ENCODE data around the gene CMTM3. TPM values are rescaled to one million over a fixed set of nuclear protein-coding genes. Genes with fewer than 3 reads are reported as not detected.

Gene CMTM3
- total and polyA plus RNA-seq, 2 experiments from 2014 or later = 16.4 to 16.6 TPM

DNA sequence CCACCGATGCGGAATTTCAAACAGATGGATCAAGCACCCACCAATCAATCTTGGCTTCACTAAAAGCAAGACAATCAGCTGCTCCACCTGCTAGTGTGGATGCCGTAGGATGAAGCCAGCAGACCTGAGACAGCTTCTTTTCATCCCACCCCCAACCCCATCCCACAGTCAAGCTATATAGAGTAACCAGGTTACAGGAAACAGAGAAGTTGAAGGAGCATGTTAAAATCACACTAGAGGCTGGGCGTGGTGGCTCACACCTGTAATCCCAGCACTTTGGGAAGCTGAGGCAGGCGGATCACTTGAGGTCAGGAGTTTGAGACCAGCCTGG, 54.3 kb downstream of the CMTM3 start (continued):
- TF ChIP-seq, protein P1, sequence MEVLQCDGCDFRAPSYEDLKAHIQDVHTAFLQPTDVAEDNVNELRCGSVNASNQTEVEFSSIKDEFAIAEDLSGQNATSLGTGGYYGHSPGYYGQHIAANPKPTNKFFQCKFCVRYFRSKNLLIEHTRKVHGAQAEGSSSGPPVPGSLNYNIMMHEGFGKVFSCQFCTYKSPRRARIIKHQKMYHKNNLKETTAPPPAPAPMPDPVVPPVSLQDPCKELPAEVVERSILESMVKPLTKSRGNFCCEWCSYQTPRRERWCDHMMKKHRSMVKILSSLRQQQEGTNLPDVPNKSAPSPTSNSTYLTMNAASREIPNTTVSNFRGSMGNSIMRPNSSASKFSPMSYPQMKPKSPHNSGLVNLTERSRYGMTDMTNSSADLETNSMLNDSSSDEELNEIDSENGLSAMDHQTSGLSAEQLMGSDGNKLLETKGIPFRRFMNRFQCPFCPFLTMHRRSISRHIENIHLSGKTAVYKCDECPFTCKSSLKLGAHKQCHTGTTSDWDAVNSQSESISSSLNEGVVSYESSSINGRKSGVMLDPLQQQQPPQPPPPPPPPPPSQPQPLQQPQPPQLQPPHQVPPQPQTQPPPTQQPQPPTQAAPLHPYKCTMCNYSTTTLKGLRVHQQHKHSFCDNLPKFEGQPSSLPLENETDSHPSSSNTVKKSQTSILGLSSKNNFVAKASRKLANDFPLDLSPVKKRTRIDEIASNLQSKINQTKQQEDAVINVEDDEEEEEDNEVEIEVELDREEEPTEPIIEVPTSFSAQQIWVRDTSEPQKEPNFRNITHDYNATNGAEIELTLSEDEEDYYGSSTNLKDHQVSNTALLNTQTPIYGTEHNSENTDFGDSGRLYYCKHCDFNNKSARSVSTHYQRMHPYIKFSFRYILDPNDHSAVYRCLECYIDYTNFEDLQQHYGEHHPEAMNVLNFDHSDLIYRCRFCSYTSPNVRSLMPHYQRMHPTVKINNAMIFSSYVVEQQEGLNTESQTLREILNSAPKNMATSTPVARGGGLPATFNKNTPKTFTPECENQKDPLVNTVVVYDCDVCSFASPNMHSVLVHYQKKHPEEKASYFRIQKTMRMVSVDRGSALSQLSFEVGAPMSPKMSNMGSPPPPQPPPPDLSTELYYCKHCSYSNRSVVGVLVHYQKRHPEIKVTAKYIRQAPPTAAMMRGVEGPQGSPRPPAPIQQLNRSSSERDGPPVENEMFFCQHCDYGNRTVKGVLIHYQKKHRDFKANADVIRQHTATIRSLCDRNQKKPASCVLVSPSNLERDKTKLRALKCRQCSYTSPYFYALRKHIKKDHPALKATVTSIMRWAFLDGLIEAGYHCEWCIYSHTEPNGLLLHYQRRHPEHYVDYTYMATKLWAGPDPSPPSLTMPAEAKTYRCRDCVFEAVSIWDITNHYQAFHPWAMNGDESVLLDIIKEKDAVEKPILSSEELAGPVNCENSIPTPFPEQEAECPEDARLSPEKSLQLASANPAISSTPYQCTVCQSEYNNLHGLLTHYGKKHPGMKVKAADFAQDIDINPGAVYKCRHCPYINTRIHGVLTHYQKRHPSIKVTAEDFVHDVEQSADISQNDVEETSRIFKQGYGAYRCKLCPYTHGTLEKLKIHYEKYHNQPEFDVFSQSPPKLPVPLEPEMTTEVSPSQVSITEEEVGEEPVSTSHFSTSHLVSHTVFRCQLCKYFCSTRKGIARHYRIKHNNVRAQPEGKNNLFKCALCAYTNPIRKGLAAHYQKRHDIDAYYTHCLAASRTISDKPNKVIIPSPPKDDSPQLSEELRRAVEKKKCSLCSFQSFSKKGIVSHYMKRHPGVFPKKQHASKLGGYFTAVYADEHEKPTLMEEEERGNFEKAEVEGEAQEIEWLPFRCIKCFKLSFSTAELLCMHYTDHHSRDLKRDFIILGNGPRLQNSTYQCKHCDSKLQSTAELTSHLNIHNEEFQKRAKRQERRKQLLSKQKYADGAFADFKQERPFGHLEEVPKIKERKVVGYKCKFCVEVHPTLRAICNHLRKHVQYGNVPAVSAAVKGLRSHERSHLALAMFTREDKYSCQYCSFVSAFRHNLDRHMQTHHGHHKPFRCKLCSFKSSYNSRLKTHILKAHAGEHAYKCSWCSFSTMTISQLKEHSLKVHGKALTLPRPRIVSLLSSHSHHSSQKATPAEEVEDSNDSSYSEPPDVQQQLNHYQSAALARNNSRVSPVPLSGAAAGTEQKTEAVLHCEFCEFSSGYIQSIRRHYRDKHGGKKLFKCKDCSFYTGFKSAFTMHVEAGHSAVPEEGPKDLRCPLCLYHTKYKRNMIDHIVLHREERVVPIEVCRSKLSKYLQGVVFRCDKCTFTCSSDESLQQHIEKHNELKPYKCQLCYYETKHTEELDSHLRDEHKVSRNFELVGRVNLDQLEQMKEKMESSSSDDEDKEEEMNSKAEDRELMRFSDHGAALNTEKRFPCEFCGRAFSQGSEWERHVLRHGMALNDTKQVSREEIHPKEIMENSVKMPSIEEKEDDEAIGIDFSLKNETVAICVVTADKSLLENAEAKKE (CRISPR knock-in tag; IDR thresholded peaks at IDR 0.05) = no peak
- TF ChIP-seq, protein P2, sequence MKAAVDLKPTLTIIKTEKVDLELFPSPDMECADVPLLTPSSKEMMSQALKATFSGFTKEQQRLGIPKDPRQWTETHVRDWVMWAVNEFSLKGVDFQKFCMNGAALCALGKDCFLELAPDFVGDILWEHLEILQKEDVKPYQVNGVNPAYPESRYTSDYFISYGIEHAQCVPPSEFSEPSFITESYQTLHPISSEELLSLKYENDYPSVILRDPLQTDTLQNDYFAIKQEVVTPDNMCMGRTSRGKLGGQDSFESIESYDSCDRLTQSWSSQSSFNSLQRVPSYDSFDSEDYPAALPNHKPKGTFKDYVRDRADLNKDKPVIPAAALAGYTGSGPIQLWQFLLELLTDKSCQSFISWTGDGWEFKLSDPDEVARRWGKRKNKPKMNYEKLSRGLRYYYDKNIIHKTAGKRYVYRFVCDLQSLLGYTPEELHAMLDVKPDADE (IDR thresholded peaks at IDR 0.05) = no peak
- no peak for TF ChIP-seq JUNB (IDR thresholded peaks at IDR 0.05; ENCODE audit: unreplicated experiment)

DNA sequence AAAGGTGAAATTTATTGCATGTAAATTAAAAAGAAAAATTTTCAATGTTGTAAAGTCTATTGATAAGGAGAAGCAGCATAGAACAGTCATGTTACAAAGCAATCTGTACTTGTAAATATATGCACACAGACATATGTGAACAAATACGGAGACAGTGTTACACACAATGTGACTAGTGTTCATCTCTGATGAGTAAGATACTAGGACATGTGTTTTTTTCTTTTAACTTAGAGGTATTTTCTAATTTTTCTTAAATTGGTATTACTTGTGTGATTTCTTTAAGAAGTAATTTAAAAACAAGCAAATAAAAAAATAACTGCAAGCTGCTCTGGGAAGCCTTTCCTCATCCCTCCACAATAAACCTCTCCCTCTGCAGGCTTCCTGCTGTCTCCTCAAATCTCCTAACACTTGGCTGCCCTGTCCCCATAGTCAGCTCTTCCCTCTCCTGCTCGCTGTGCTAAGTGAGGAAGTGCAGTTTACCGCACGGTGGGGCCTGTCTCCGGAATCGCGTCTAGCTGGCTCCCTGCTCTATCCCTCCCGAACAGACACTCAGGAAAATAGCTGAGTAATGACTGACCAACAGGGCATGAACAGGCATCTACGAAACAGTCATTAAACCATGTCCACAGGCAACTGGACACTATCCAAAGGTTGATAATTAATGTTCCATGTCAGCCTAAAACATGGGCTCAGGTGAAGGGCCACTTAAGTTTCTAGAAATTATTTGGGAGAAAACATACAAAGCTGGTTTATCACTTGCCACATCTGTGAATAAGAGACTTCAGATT, 56.1 kb downstream of the CMTM3 start:
- H2AFZ ChIP-seq = no peak overlapping the region
- DNase-seq (ENCODE audit: low spot score) (peak; percentile 45), ATAC-seq (peak; percentile 93)
- peak overlapping the region; percentile 12; the same call in 1 of the 2 replicates for H3K27ac Mint-ChIP-seq
- 0 out of 2 replicates have a peak, but pooled peaks cover 5% of the 10 kb centered on the region for H3K4me1 ChIP-seq (ENCODE audit: insufficient read depth)
- H3K9me2 ChIP-seq (ENCODE audit: insufficient read depth) = no peaks in the 10 kb centered on the region
- H3K79me2 ChIP-seq (replicated peaks; ENCODE audit: insufficient read depth) = peaks cover 34% of the 10 kb centered on the region; the same call in 1 of the 2 replicates
- no peaks in the 10 kb centered on the region for H3K27me3 ChIP-seq (ENCODE audit: insufficient read depth)
- H3K27me3 Mint-ChIP-seq (ENCODE audit: insufficient read depth, low read depth, poor library complexity) = peaks cover 2% of the 10 kb centered on the region
- H3K36me3 Mint-ChIP-seq (ENCODE audit: low read depth) = no peaks in the 10 kb centered on the region
- H3K4me3 Mint-ChIP-seq = no peak overlapping the region
- H3F3A ChIP-seq (replicated peaks; ENCODE audit: low read depth) = no peaks in the 10 kb centered on the region
- H3K27ac ChIP-seq (ENCODE audit: low read depth) = 0 out of 2 replicates have a peak overlapping the region, but pooled peaks have one; percentile 27
- H3K9me3 Mint-ChIP-seq = no peaks in the 10 kb centered on the region
- TF ChIP-seq, protein P3, sequence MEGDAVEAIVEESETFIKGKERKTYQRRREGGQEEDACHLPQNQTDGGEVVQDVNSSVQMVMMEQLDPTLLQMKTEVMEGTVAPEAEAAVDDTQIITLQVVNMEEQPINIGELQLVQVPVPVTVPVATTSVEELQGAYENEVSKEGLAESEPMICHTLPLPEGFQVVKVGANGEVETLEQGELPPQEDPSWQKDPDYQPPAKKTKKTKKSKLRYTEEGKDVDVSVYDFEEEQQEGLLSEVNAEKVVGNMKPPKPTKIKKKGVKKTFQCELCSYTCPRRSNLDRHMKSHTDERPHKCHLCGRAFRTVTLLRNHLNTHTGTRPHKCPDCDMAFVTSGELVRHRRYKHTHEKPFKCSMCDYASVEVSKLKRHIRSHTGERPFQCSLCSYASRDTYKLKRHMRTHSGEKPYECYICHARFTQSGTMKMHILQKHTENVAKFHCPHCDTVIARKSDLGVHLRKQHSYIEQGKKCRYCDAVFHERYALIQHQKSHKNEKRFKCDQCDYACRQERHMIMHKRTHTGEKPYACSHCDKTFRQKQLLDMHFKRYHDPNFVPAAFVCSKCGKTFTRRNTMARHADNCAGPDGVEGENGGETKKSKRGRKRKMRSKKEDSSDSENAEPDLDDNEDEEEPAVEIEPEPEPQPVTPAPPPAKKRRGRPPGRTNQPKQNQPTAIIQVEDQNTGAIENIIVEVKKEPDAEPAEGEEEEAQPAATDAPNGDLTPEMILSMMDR (conservative IDR thresholded peaks at IDR 0.05; ENCODE audit: low read depth in 2 of 2) = 0 out of 4 replicates have a peak, but pooled peaks of 1 of the 2 experiments have one; percentile 4
- TF ChIP-seq ZNF114 (CRISPR knock-in tag; IDR thresholded peaks at IDR 0.05) (no peak), ZNF331 (CRISPR knock-in tag; IDR thresholded peaks at IDR 0.05; ENCODE audit: low read depth) (no peak), JUNB (IDR thresholded peaks at IDR 0.05; ENCODE audit: unreplicated experiment) (no peak), NANOG (IDR thresholded peaks at IDR 0.05; ENCODE audit: borderline replicate concordance) (no peak), STAT1 (IDR thresholded peaks at IDR 0.05; ENCODE audit: unreplicated experiment) (no peak), EZH2phosphoT487 (IDR thresholded peaks at IDR 0.05; ENCODE audit: unreplicated experiment) (no peak)
- TF ChIP-seq, protein P2 (IDR thresholded peaks at IDR 0.05) = no peak
- H3K36me3 ChIP-seq (ENCODE audit: insufficient read depth) = no peaks in the 10 kb centered on the region
- peaks cover 17% of the 10 kb centered on the region for H3K4me1 Mint-ChIP-seq
- H3K4me3 ChIP-seq = no peak overlapping the region
- no peak overlapping the region for H3K4me2 ChIP-seq
- peaks cover 5% of the 10 kb centered on the region for H4K20me1 ChIP-seq (replicated peaks; ENCODE audit: insufficient read depth)

All from GM23338 (cell line).